ENCODE data around the gene CAPZA1. TPM values are rescaled to one million over a fixed set of nuclear protein-coding genes. Genes with fewer than 3 reads are reported as not detected.

CAPZA1 gene
- polyA plus RNA-seq, 1 donor from 2014 or later = 82.2 TPM

- peaks cover 29% of the 10 kb centered on the region for H3K79me2 ChIP-seq (replicated peaks; ENCODE audit: insufficient read depth, low read length)
- no peak overlapping the region for H3K27ac ChIP-seq (ENCODE audit: low read length)
- no peaks in the 10 kb centered on the region for H3K9me2 ChIP-seq (ENCODE audit: insufficient read depth, low read length)
- H3K9ac ChIP-seq (ENCODE audit: low read length) = no peak overlapping the region
- H3F3A ChIP-seq (ENCODE audit: insufficient read depth, low read length, poor library complexity, severe bottlenecking) = no peaks in the 10 kb centered on the region
- no peak for TF ChIP-seq POLR2AphosphoS5 (IDR thresholded peaks at IDR 0.05)
- TF ChIP-seq RAD21 (conservative IDR thresholded peaks at IDR 0.05) = no peak
- no peak for TF ChIP-seq CTCF (IDR thresholded peaks at IDR 0.05; ENCODE audit: poor library complexity, severe bottlenecking)
- no peaks in the 10 kb centered on the region for H3K36me3 ChIP-seq (ENCODE audit: insufficient read depth, low read length)
- H4K20me1 ChIP-seq (ENCODE audit: insufficient read depth) = no peaks in the 10 kb centered on the region
- H3K4me3 ChIP-seq (ENCODE audit: low read length) = no peak overlapping the region
- no peak overlapping the region for H3K4me2 ChIP-seq (ENCODE audit: low read length)
- no peaks in the 10 kb centered on the region for H3K27me3 ChIP-seq (ENCODE audit: insufficient read depth, low read depth, low read length)
- H3K9me3 ChIP-seq (ENCODE audit: low read length) = no peaks in the 10 kb centered on the region
- no peak overlapping the region for H2AFZ ChIP-seq (ENCODE audit: low read depth, low read length)
These were observed 26.6 kb downstream of the CAPZA1 start for GRCh38 chr1:112646225-112646624.

GRCh38 chr1:112651205-112651604 lies 31.6 kb downstream of the CAPZA1 start:
- no peak overlapping the region for H3K4me2 ChIP-seq (ENCODE audit: low read length)
- no peaks in the 10 kb centered on the region for H3K36me3 ChIP-seq (ENCODE audit: insufficient read depth, low read length)
- H3K27me3 ChIP-seq (ENCODE audit: insufficient read depth, low read depth, low read length) = no peaks in the 10 kb centered on the region
- H2AFZ ChIP-seq (ENCODE audit: low read depth, low read length) = no peak overlapping the region
- H3K9ac ChIP-seq (ENCODE audit: low read length) = no peak overlapping the region
- H3K4me3 ChIP-seq (ENCODE audit: low read length) = no peak overlapping the region
- H3K79me2 ChIP-seq (replicated peaks; ENCODE audit: insufficient read depth, low read length) = no peaks in the 10 kb centered on the region
- H3K9me3 ChIP-seq (ENCODE audit: low read length) = no peaks in the 10 kb centered on the region
- H4K20me1 ChIP-seq (ENCODE audit: insufficient read depth) = no peaks in the 10 kb centered on the region
- no peaks in the 10 kb centered on the region for H3K9me2 ChIP-seq (ENCODE audit: insufficient read depth, low read length)
- TF ChIP-seq TAF1 (IDR thresholded peaks at IDR 0.05; ENCODE audit: low read depth) (no peak), EP300 (conservative IDR thresholded peaks at IDR 0.05; ENCODE audit: poor library complexity, severe bottlenecking) (no peak), POLR2AphosphoS5 (IDR thresholded peaks at IDR 0.05) (no peak), REST (IDR thresholded peaks at IDR 0.05; ENCODE audit: borderline replicate concordance) (no peak), RAD21 (conservative IDR thresholded peaks at IDR 0.05) (no peak)
- no peaks in the 10 kb centered on the region for H3F3A ChIP-seq (ENCODE audit: insufficient read depth, low read length, poor library complexity, severe bottlenecking)
- H3K27ac ChIP-seq (ENCODE audit: low read length) = no peak overlapping the region

GRCh38 chr1:112665857-112666256 lies 46.2 kb downstream of the CAPZA1 start:
- H3K36me3 ChIP-seq (ENCODE audit: insufficient read depth, low read length) = peaks cover 7% of the 10 kb centered on the region

More at GRCh38 chr1:112665857-112666256, 46.2 kb downstream of the CAPZA1 start:
- no peak overlapping the region for H3K4me3 ChIP-seq (ENCODE audit: low read length)
- no peaks in the 10 kb centered on the region for H4K20me1 ChIP-seq (ENCODE audit: insufficient read depth)
- no peak overlapping the region for H3K27ac ChIP-seq (ENCODE audit: low read length)
- H3K9me3 ChIP-seq (ENCODE audit: low read length) = no peaks in the 10 kb centered on the region
- no peak overlapping the region for H2AFZ ChIP-seq (ENCODE audit: low read depth, low read length)
- no peaks in the 10 kb centered on the region for H3K79me2 ChIP-seq (replicated peaks; ENCODE audit: insufficient read depth, low read length)
- H3K4me2 ChIP-seq (ENCODE audit: low read length) = no peak overlapping the region
- no peaks in the 10 kb centered on the region for H3K27me3 ChIP-seq (ENCODE audit: insufficient read depth, low read depth, low read length)
- no peaks in the 10 kb centered on the region for H3F3A ChIP-seq (ENCODE audit: insufficient read depth, low read length, poor library complexity, severe bottlenecking)
- TF ChIP-seq REST (IDR thresholded peaks at IDR 0.05; ENCODE audit: borderline replicate concordance) (no peak), EZH2 (IDR thresholded peaks at IDR 0.05; ENCODE audit: borderline replicate concordance, insufficient read depth, low read length, poor library complexity, severe bottlenecking) (no peak), TAF1 (IDR thresholded peaks at IDR 0.05; ENCODE audit: low read depth) (no peak), CTCF (IDR thresholded peaks at IDR 0.05; ENCODE audit: poor library complexity, severe bottlenecking) (no peak), EP300 (conservative IDR thresholded peaks at IDR 0.05; ENCODE audit: poor library complexity, severe bottlenecking) (no peak), POLR2AphosphoS5 (IDR thresholded peaks at IDR 0.05) (no peak)
- no peak overlapping the region for H3K9ac ChIP-seq (ENCODE audit: low read length)
- no peaks in the 10 kb centered on the region for H3K9me2 ChIP-seq (ENCODE audit: insufficient read depth, low read length)

Measured in neural cell (in vitro differentiated cells).